ENCODE results near the gene KCNJ14.

The KCNJ14 gene

GRCh38 chr19:48489608-48490216, 34.3 kb downstream of the KCNJ14 start:
- DNase-seq, result peak; percentile 63 to 73 (median 67)

- peak in 3 of 5 experiments; percentile 42 to 54 (median 50) for DNase-seq
Observed at GRCh38 chr19:48490981-48491792, 35.8 kb downstream of the KCNJ14 start.

- DNase-seq, result no peak
Observed at GRCh38 chr19:48491793-48492123, 36.4 kb downstream of the KCNJ14 start.

- peak; percentile 62 to 87 (median 76) for DNase-seq
Observed at GRCh38 chr19:48492925-48493717, 37.7 kb downstream of the KCNJ14 start.

- no peak for DNase-seq
Observed at GRCh38 chr19:48493718-48494401, 38.5 kb downstream of the KCNJ14 start.

- no peak for DNase-seq
Observed at GRCh38 chr19:48495396-48495795, 40.0 kb downstream of the KCNJ14 start.

GRCh38 chr19:48496959-48497727, 41.8 kb downstream of the KCNJ14 start:
- DNase-seq, result no peak

DNA sequence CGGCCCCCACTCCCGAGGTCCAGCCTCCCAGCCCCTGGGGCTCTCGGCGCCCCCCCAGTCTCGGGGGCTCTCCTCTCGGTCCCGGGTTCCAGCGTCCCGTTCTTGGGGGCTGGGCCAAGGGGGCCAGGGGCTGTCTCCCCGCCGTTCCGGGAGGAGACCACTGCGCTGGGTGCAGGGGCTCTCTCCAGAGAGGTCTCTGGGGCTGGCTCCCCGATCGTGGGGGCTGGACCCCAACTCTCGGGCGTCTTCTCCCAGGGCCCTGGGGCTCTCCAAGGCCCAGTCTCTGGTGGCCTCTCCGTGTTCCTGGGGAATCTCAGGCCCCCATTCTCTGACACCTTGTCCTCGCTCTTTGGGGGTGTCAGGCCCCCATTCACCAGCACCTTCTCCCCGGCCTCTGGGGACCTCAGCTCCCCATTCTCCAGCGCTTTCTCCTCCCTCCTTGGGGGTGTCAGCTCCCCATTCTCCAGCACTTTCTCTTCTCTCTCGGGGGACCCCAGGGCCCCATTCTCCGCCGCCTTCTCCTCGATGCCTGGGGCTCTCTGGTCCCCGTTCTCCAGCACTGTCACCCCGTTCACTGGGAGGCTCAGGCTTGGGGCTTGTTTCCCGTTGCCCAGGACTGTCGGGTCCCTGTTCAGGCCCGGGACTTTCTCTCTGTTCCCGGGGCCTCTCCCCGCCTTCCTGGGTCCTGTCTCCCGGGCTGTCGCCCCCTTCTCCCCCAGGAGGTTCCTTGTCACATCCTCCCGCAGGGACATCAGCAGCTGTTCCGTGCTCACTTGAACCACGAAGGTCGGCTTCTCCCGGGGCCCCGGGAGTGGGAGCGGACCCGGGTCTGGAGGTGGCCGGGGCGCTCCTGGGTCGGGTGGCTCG, 42.6 kb downstream of the KCNJ14 start:
- DNase-seq, result no peak

DNA sequence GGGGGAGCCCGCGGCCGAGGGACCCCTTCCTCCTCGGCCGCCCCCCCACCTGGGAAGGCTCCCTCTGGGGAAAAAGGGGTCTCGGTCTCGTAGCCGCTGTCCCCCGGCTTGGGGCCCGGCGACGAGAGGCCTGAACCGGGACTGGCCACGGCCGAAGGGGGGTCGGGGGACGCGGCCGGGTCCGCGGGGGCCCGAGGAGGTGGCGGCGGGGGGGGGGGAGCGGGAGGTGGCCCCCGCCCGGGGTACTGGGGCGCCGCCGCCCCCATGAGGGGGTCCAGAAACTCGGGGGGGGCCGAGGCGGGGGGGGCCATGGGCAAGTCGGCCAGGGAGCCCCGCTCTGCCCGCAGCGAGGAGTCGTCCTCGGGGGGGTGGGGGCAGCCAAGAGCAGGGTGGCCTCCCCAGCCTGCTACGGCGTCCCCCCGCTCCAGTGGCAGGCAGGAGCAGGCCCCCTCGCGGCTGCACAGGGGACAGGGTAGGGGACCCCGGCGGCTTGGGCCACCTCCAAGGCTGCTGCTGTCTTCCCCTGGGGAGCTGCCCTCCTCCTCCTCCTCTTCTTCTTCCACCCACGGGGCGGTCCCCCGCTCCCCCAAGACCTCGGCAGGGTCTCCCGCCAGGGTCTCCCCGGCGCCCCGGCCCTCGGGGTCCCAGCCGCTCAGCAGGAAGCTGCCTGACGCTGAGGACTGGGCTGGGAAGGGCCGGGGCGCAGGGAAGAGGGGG, 43.4 kb downstream of the KCNJ14 start:
- DNase-seq, result no peak

- DNase-seq, result no peak
Observed at GRCh38 chr19:48499316-48500090, 44.1 kb downstream of the KCNJ14 start.

GRCh38 chr19:48500830-48501493, 45.6 kb downstream of the KCNJ14 start:
- DNase-seq, result no peak

GRCh38 chr19:48501494-48502349, 46.3 kb downstream of the KCNJ14 start:
- peak in 3 of 5 experiments; percentile 55 to 84 (median 66) for DNase-seq

- peak in 3 of 5 experiments; percentile 52 to 78 (median 53) for DNase-seq
Observed at GRCh38 chr19:48502350-48503018, 47.1 kb downstream of the KCNJ14 start.

DNA sequence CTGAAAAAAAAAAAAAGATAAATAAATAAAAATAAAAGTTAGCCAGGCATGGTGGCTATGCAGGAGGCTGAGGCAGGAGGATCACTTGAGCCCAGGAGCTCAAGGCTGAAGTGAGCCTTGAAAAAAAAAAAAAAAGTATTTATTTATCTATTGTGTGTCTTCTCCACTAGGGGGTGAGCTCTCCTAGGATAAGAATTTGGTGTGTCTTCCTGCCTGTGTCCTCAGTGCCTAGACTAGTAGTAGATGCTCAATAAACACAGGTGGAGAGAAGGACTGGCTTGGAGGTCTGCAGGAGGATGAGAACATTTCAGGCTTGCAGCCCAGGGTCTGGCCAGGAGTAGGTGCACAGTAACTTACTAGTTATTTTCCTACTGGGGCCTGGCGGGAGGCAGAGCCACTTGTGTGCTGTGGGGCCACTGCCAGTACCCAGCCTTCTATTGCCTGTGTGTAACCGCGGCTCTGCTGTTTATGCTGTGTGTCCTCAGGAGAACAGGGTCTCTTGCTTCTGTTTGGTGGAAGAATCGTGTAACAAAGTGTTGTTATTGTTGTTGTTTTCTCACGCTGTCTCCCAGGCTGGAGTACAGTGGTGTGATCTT, 50.9 kb downstream of the KCNJ14 start:
- peak in 2 of 5 experiments; percentile 39 to 76 for DNase-seq

DNA sequence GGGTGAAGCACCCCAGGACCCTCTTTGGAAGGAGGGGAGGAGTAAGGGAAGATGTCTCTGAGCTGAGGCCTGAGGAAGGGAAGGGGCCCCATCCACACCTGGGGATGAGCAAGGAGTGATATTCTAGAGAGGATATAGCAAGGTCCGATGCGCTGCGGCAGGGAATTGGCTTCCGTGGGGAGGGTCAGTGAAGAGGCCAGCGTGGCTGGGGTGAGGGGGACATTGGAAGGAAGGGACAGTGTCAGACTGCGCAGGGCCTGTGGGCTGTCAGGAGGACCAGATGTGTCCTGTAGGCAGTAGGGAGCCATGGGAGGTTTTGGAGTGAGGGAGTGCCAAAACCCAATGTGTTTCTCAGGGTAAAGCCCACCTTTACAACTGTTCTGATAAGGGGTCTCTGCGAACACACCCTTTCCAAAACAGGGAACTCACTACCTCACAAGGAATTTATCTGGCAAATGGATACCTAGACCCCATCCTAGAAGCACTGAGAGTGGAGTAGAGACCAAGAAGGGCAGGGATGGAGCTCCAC, 52.6 kb downstream of the KCNJ14 start:
- DNase-seq, result no peak

- DNase-seq, result no peak
Observed at GRCh38 chr19:48508729-48509411, 53.5 kb downstream of the KCNJ14 start.
